ENCODE results near the gene RALGAPA1. TPM values are rescaled to one million over a fixed set of nuclear protein-coding genes. Genes with fewer than 3 reads are reported as not detected.
"Not testable (repeated sequence)": the region's sequence is repeated elsewhere in the genome, so short reads cannot be mapped to it uniquely, and the experiment has no call there.

RALGAPA1 gene
- polyA plus RNA-seq (ENCODE audit: insufficient read length): 23.0 TPM

DNA sequence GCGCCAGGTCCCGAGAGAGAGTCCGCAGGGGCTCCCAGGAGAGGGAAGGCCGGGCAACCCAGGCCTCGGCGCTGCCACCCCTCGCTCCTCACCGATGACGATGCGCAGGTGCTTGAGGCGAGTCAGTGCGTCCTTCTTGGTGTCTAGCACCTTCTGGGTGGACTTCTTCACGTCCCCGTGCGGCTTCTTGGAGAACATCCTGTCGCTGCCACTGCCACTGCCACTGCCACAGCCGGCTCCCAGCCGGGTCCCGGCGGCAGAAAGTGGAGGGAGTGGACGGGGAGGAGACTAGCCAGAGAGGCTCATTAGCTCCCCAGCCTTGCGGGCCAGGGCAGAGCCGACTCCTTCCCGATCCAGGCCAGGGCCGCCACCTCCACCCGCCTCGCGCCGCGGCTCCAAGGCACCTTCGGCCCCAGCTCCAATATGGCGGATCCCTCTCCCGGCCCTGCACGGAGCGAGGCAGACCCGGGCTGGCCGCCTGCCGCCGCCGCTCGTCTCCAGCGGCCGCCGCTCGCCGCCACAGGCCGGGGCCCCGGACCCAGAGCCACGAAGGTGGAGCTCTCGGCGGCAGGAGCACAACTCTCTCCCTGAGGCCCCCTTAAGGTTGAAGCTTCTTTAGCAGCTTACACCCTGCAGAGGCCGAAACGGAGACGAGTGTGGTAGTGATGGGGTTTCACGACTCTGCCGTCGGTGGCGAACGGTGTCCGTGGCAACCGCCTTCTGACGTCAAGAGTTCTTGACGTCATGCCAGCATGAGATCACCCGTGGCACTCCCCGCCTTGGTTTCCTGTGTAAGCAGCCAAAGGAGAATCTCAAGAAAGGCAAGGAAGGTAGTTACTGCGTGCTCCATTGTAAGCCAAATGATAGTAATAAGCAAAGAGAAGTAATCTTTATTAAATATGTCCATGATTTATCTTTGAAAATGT is at the start of gene RALGAPA1:
RALGAPA1 (minus strand) TSS at position 658 of the 926 bp plus-strand sequence; CDS start at position 198, 460 bp downstream.
- DNase-seq: peak; percentile 99

DNA sequence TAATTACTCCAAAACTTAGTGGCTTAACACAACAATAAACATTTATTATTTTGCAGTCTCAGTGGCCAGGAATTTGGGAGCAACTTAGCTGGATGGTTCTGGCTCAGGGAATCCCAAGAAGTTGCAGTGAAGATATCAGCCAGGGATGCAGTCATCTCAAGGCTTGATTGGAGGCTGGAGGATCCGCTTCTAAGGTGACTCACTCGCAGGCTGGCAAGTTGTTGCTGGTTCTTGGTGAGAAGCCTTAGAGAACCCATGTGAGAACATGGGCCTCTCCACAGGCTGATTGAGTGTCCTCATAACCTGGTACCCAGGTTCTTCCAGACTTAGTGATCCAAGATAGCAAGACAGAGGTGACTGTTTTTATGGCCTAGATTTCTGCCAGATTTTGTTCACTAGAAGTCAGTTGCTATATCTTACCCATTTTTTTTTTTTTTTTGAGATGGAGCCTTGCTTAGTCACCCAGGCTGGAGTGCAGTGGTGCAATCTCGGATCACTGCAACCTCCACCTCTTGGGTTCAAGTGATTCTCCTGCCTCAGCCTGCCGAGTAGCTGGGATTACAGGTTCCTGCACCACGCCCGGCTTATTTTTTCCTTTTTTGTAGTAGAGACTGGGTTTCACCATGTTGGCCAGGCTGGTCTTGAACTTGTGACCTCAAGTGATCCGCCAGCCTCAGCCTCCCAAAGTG is 49.6 kb upstream of the RALGAPA1 start:
- DNase-seq: no peak

GRCh38 chr14:35855876-35856481 is 46.9 kb upstream of the RALGAPA1 start:
- DNase-seq: no peak

GRCh38 chr14:35854696-35855270 is 45.7 kb upstream of the RALGAPA1 start:
- DNase-seq: no peak

- no peak for DNase-seq
Observed at GRCh38 chr14:35853225-35853624, 44.1 kb upstream of the RALGAPA1 start.

DNA sequence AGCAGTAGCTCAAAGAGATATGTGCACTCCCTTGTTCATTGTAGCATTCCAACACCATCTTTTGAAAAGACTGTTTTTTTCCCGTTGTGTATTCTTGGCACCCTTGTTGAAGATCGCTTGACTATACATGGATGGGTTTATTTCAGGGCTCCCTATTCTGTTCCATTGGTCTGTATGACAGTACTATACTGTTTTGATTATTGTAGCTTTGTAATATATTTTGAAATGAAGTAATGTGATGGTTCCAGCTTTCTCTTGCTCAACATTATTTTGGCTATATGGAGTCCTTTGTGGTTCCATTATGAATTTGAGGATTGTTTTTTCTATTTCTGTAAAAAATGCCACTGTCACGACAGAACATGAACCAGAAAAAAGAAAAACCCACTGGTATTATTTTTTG is 42.7 kb upstream of the RALGAPA1 start:
- no peak for DNase-seq

- DNase-seq: no peak
Observed at GRCh38 chr14:35849122-35849521, 40.0 kb upstream of the RALGAPA1 start.

- no peak for DNase-seq
Observed at GRCh38 chr14:35847636-35848035, 38.5 kb upstream of the RALGAPA1 start.

GRCh38 chr14:35844494-35844893 is 35.4 kb upstream of the RALGAPA1 start:
- no peak for DNase-seq

DNA sequence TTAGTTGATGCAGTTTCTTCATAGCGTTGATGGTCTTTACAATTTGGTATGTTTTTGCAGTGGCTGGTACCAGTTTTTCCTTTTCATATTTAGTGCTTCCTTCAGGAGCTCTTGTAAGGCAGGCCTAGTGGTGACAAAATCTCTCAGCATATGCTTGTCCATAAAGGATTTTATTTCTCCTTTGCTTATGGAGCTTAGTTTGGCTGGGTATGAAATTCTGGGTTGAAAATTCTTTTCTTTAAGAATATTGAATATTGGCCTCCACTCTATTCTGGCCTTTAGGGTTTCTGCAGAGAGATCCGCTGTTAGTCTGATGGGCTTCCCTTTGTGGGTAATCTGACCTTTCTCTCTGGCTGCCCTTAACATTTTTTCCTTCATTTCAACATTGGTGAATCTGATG is 33.1 kb upstream of the RALGAPA1 start:
- DNase-seq: not testable (repeated sequence)

DNA sequence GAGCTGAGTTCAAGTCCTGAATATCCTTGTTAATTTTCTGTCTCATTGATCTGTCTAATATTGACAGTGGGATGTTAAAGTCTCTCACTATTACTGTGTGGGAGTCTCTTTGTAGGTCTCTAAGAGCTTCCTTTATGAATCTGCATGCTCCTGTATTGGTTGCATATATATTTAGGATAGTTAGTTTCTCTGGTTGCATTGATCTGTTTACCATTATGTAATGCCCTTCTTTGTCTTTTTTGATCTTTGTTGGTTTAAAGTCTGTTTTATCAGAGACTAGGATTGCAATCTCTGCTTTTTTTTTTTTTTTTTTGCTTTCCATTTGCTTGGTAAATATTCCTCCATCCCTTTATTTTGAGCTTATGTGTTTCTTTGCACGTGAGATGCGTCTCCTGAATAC is 32.6 kb upstream of the RALGAPA1 start:
- not testable (repeated sequence) for DNase-seq

- no peak for DNase-seq
Observed at GRCh38 chr14:35835208-35835982, 26.3 kb upstream of the RALGAPA1 start.

DNA sequence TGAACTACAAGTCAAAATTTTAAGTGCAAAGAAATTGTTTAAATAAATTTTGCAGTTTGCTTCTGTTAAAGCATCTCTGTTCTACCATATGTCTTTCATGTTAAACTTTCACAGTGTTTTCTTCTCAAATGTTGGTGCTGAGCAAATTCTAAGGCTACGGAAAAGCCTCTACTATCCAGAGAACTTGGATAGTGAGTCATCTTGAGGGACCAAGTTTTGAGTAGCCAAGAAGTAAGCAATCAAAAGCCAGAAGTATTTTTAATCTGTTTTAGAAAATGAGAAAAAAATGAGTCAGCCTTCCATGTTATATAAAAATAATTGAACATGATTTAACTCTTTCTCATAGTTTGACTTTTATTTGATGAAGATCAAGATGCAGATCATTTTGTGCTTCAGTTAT is 20.4 kb upstream of the RALGAPA1 start:
- no peak for DNase-seq

GRCh38 chr14:35827678-35828472 is 18.8 kb upstream of the RALGAPA1 start:
- DNase-seq: no peak

DNA sequence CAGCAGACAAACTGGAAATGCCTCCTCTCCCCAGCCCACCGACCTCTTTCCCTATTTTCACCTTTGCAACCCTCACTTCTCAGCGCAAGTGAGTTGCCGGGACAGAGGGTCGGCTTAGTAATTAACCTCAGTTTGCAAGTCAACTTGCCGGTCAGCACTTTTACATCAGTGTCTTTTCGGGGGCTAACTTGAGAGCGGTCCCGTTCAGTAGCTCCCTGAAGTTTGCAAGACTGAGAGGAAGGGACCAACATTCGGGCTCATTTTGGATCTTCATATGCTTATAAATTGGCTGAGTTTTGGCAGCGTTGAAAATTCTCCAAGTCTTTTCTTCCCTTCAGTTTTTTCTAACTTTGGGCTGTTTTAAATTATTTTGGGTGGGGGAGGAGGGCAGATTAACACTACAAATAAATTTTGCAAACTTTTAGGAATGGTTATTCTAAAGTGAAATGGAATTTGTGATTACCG is 17.9 kb upstream of the RALGAPA1 start:
- DNase-seq: peak; percentile 24

- DNase-seq: peak; percentile 99
Observed at GRCh38 chr14:35826218-35826951, 17.3 kb upstream of the RALGAPA1 start, which contains the start of gene BRMS1L. Gene BRMS1L, plus strand, starts transcription at chr14:35826338. Its CDS starts 179 bp downstream, at chr14:35826517.

DNA sequence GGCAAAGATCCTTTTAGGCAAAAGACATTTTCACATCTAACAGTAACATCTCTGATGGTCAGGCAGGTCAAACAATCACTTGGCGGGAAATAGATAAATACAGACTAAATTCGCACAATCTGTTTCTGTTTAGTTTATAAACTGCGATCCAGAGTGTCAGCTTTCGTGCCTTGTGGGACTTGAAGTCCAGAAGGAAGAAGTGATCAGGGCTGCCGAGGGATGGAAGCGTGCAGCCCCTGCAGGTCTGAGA is 16.8 kb upstream of the RALGAPA1 start:
- DNase-seq: no peak

GRCh38 chr14:35824446-35825165 is 15.5 kb upstream of the RALGAPA1 start:
- not testable (repeated sequence) for DNase-seq

GRCh38 chr14:35822501-35822900 is 13.4 kb upstream of the RALGAPA1 start:
- no peak for DNase-seq

Data from hindlimb muscle (tissue), 1 donor.